A549 (cell line): Measurements from ENCODE around the gene NRXN3.

Source experiments
- CTCF ChIP-seq: fragments of >200 bp; sonication (Bioruptor Twin); formaldehyde crosslinking; IDR thresholded peaks from 3 replicates; pipeline ENCODE4 v1.5.1; 2016
- EHMT2 ChIP-seq: fragments of 200-600 bp; sonication (generic); IDR thresholded peaks from 2 replicates; pipeline ENCODE4 v1.6.1; 2016; ENCODE audit warnings: antibody characterized with exemption, low read depth, mild to moderate bottlenecking, moderate library complexity
- EP300 ChIP-seq, 2 experiments: fragments of >200 bp; sonication (Bioruptor Twin); formaldehyde crosslinking; IDR thresholded peaks; 2 replicates in 1 of 2; 3 replicates in 1 of 2; pipeline ENCODE4 v1.6.1; 2016 to 2017
- FOSL2 ChIP-seq, 2 experiments: fragments of 450-650 bp in 1 of 2; fragments of >200 bp in 1 of 2; sonication (Bioruptor Twin) in 1 of 2; formaldehyde crosslinking; IDR thresholded peaks; 2 replicates each; pipeline versions ENCODE4 v1.5.0 to v1.6.1; 2016 to 2020; ENCODE audit warnings: mild to moderate bottlenecking in 1 of 2, moderate library complexity in 1 of 2
- JUN ChIP-seq, 2 experiments: fragments of >200 bp; sonication (Bioruptor Twin); formaldehyde crosslinking; IDR thresholded peaks; 2 replicates in 1 of 2; 3 replicates in 1 of 2; pipeline ENCODE4 v1.6.1; 2016 to 2017
- JUNB ChIP-seq: fragments of >200 bp; sonication (Bioruptor Twin); formaldehyde crosslinking; IDR thresholded peaks from 2 replicates; pipeline ENCODE4 v1.6.1; 2016
- MYC ChIP-seq: IDR thresholded peaks from 2 replicates; pipeline ENCODE4 v1.6.1; 2012; ENCODE audit warnings: mild to moderate bottlenecking, inconsistent platforms, low read length, improper control_type of control experiment, borderline replicate concordance
- PBX3 ChIP-seq: IDR thresholded peaks from 2 replicates; pipeline ENCODE4 v1.6.1; 2012
- POLR2A ChIP-seq: IDR thresholded peaks from 2 replicates; pipeline ENCODE4 v1.6.1; 2012; ENCODE audit warnings: mild to moderate bottlenecking, low read length
- REST ChIP-seq: fragments of 200-600 bp; sonication (generic); IDR thresholded peaks from 2 replicates; pipeline ENCODE4 v1.6.1; 2016; ENCODE audit warnings: antibody characterized with exemption, mild to moderate bottlenecking, moderate library complexity
- RFX5 ChIP-seq: fragments of 450-650 bp; IDR thresholded peaks from 2 replicates; pipeline ENCODE4 v1.7.1; 2014; ENCODE audit warnings: antibody characterized with exemption, mild to moderate bottlenecking, moderate library complexity
- ZNF302 ChIP-seq: fragments of 250-450 bp; sonication (Bioruptor Pico); IDR thresholded peaks from 2 replicates; pipeline ENCODE4 v1.9.0; 2021; ENCODE audit warnings: inconsistent platforms, mild to moderate bottlenecking, moderate library complexity

- TF ChIP-seq CTCF, result no peak
- TF ChIP-seq REST, result no peak
- TF ChIP-seq EP300 (IDR thresholded peaks at IDR 0.05), result no peak
- TF ChIP-seq JUNB, result no peak
- no peak for TF ChIP-seq JUN (IDR thresholded peaks at IDR 0.05)
- no peak for TF ChIP-seq FOSL2 (IDR thresholded peaks at IDR 0.05)
- TF ChIP-seq FOSL2 (CRISPR knock-in tag; IDR thresholded peaks at IDR 0.05), result no peak
- TF ChIP-seq POLR2A, result no peak
- no peak for TF ChIP-seq PBX3
- TF ChIP-seq RFX5, result no peak
- no peak for TF ChIP-seq EHMT2
- TF ChIP-seq ZNF302 (CRISPR knock-in tag), result no peak
- no peak for TF ChIP-seq MYC
Observed at GRCh38 chr14:79144896-79145295, 974.7 kb downstream of the NRXN3 start.
